Brain microvascular endothelial cell (primary cell): ENCODE data around the gene VTI1A.

Experiments
- DNase-seq: peaks from one replicate; pipeline ENCODE4 v3.0.0-alpha.2; 2020
- H3K27ac ChIP-seq: fragments of 250-450 bp; sonication (Bioruptor Pico); 2 replicates; pipeline ENCODE4 v1.5.1; 2020; ENCODE audit warnings: mild to moderate bottlenecking, moderate library complexity
- H3K27me3 ChIP-seq: fragments of 250-450 bp; sonication (Bioruptor Pico); replicated peaks from 2 replicates; pipeline ENCODE4 v1.5.1; 2020; ENCODE audit warnings: mild to moderate bottlenecking
- H3K36me3 ChIP-seq: fragments of 250-450 bp; sonication (Bioruptor Pico); replicated peaks from 2 replicates; pipeline ENCODE4 v1.5.1; 2020; ENCODE audit warnings: mild to moderate bottlenecking
- H3K4me3 ChIP-seq: 2 replicates; pipeline ENCODE4 v1.5.1; 2011; ENCODE audit warnings: low read depth, mild to moderate bottlenecking, control low read depth, low read length, moderate library complexity
- CTCF ChIP-seq: IDR thresholded peaks from 2 replicates; pipeline ENCODE4 v1.5.1; 2011; ENCODE audit warnings: low read depth, mild to moderate bottlenecking, moderate library complexity, low read length, control low read depth, inconsistent platforms; ENCODE audit errors: missing control alignments
- in situ Hi-C: cut with HindIII; loops from 2 replicates; pipeline ENCODE4 v1.10.0; 2017; ENCODE audit warnings: low sequenced_read_pairs, low pct_ligation_motif_present

VTI1A gene

GRCh38 chr10:112789248-112789647 lies 342.2 kb downstream of the VTI1A start:
- Histone ChIP-seq H3K36me3 (no peaks in the 10 kb centered on the region), H3K27ac (no peak overlapping the region), H3K27me3 (no peaks in the 10 kb centered on the region), H3K4me3 (no peak overlapping the region)
- no peak for TF ChIP-seq CTCF
- no peak for DNase-seq
- in situ Hi-C loops = no loop called here

- TF ChIP-seq CTCF = no peak
- no peaks in the 10 kb centered on the region for H3K27me3 ChIP-seq
- in situ Hi-C loops = no loop called here
- no peak overlapping the region for H3K27ac ChIP-seq
- H3K4me3 ChIP-seq = no peak overlapping the region
- H3K36me3 ChIP-seq = no peaks in the 10 kb centered on the region
- no peak for DNase-seq
Observed at GRCh38 chr10:112790030-112790429, 343.0 kb downstream of the VTI1A start.

GRCh38 chr10:112790921-112791320 lies 343.9 kb downstream of the VTI1A start:
- Histone ChIP-seq H3K27me3 (no peaks in the 10 kb centered on the region), H3K36me3 (no peaks in the 10 kb centered on the region), H3K27ac (no peak overlapping the region), H3K4me3 (no peak overlapping the region)
- TF ChIP-seq CTCF = no peak
- DNase-seq = no peak
- in situ Hi-C loops = no loop called here

GRCh38 chr10:112791447-112791846 lies 344.4 kb downstream of the VTI1A start:
- in situ Hi-C loops = no loop called here
- Histone ChIP-seq H3K27me3 (no peaks in the 10 kb centered on the region), H3K4me3 (no peak overlapping the region), H3K27ac (no peak overlapping the region), H3K36me3 (no peaks in the 10 kb centered on the region)
- TF ChIP-seq CTCF = no peak
- no peak for DNase-seq

- H3K27me3 ChIP-seq = no peaks in the 10 kb centered on the region
- TF ChIP-seq CTCF = no peak
- H3K36me3 ChIP-seq = no peaks in the 10 kb centered on the region
- no peak overlapping the region for H3K27ac ChIP-seq
- no peak for DNase-seq
- in situ Hi-C loops = no loop called here
- no peak overlapping the region for H3K4me3 ChIP-seq
Observed at GRCh38 chr10:112792487-112793201, 345.6 kb downstream of the VTI1A start.
